ENCODE data around the gene RNASE11.
A peak's percentile ranks its signal among the peaks of the same experiment; 100 is the strongest.
"Not testable (repeated sequence)": the region's sequence is repeated elsewhere in the genome, so short reads cannot be mapped to it uniquely, and the experiment has no call there.

RNASE11 gene

GRCh38 chr14:20620798-20621478, 33.1 kb upstream of the RNASE11 start:
- no peak for TF ChIP-seq CTCF (conservative IDR thresholded peaks at IDR 0.05)
- no peak for TF ChIP-seq ZFX (IDR thresholded peaks at IDR 0.05)
- no peak overlapping the region for H3K27ac ChIP-seq

- not testable (repeated sequence) for H3K27ac ChIP-seq
These were observed 31.9 kb upstream of the RNASE11 start for GRCh38 chr14:20619688-20620087.

GRCh38 chr14:20618271-20618749, 30.5 kb upstream of the RNASE11 start:
- no peak for TF ChIP-seq ZFX (IDR thresholded peaks at IDR 0.05)
- TF ChIP-seq CTCF (conservative IDR thresholded peaks at IDR 0.05) = no peak
- H3K27ac ChIP-seq = no peak overlapping the region

- TF ChIP-seq CTCF (conservative IDR thresholded peaks at IDR 0.05) (no peak), ZFX (IDR thresholded peaks at IDR 0.05) (no peak)
- H3K27ac ChIP-seq = no peak overlapping the region
These were observed 29.6 kb upstream of the RNASE11 start for GRCh38 chr14:20617138-20618003.

- TF ChIP-seq CTCF (conservative IDR thresholded peaks at IDR 0.05) = no peak
- TF ChIP-seq ZFX (IDR thresholded peaks at IDR 0.05) = no peak
- H3K27ac ChIP-seq = no peak overlapping the region
These were observed 28.2 kb upstream of the RNASE11 start for GRCh38 chr14:20615996-20616395.

- H3K27ac ChIP-seq = peak overlapping the region; percentile 31; the same call in 1 of the 2 replicates
- TF ChIP-seq ZFX (IDR thresholded peaks at IDR 0.05) = no peak
These were observed 26.4 kb upstream of the RNASE11 start for GRCh38 chr14:20614038-20614840.

- TF ChIP-seq CTCF (conservative IDR thresholded peaks at IDR 0.05) (peak; percentile 79), ZFX (IDR thresholded peaks at IDR 0.05) (no peak)
- H3K27ac ChIP-seq = peak overlapping the region; percentile 31; the same call in 1 of the 2 replicates
These were observed 25.6 kb upstream of the RNASE11 start for GRCh38 chr14:20613094-20614037.

Data from C4-2B (cell line).